Vein endothelial cell (primary cell): ENCODE measurements around the gene DENR. TPM values are rescaled to one million over a fixed set of nuclear protein-coding genes. Genes with fewer than 3 reads are reported as not detected.

Source experiments
- small RNA-seq: library from RNA; depleted of rRNA; stranded (forward); fragments of <200 nt; gene quantifications from one replicate; pipeline ENCODE3, GENCODE V24; 2012
- total RNA-seq: library from RNA; depleted of rRNA; stranded (reverse); fragments of >200 nt; gene quantifications from 2 replicates; pipeline ENCODE4 v1.2.3, GENCODE V29; 2012

The DENR gene
- total RNA-seq, result 38.9 and 43.1 TPM in 2 replicates

GRCh38 chr12:122752464-122753318 lies at the start of gene DENR:
DENR (plus strand) TSS chr12:122752824; CDS start chr12:122753702, 878 bp downstream.

GRCh38 chr12:122702890-122703611 lies 49.6 kb upstream of the DENR start, which contains the start of gene HCAR2:
HCAR2 (minus strand) TSS chr12:122703357; CDS start chr12:122703283, 74 bp downstream.

GRCh38 chr12:122716658-122717057 lies 36.0 kb upstream of the DENR start, which contains the start of gene HCAR3:
HCAR3 (minus strand) TSS chr12:122716811; CDS start chr12:122716737, 74 bp downstream.

GRCh38 chr12:122730215-122731014 lies 22.2 kb upstream of the DENR start, which contains the start of gene HCAR1:
HCAR1 (minus strand) TSS chr12:122730844; CDS start chr12:122730339, 505 bp downstream.

Small RNA genes within 50 kb of the gene (small RNA-seq; reads per million reads assigned to genes)
- not detected for gene AC026333.2
- gene RF00019, result not detected

Other genes starting within 250 kb of the DENR start
- 36.9 and 48.1 TPM in 2 replicates for gene RSRC2, start 225.9 kb upstream of the DENR start, total RNA-seq
- 22.2 and 36.0 TPM in 2 replicates for gene KNTC1, start 225.6 kb upstream of the DENR start, total RNA-seq
- gene HCAR2, start 49.5 kb upstream of the DENR start, total RNA-seq, result not detected in 2 replicates
- gene HCAR3, start 36.0 kb upstream of the DENR start, total RNA-seq, result not detected in 2 replicates
- gene HCAR1, start 22.0 kb upstream of the DENR start, total RNA-seq, result under 0.01 and 0.10 TPM in 2 replicates
- gene CCDC62, start 21.7 kb downstream of the DENR start, total RNA-seq, result 0.65 and 0.86 TPM in 2 replicates
- gene HIP1R, start 82.6 kb downstream of the DENR start, total RNA-seq, result 131 and 137 TPM in 2 replicates
- 34.9 and 39.2 TPM in 2 replicates for gene VPS37B, start 143.3 kb downstream of the DENR start, total RNA-seq
- gene ABCB9, start 213.6 kb downstream of the DENR start, total RNA-seq, result 16.1 and 19.3 TPM in 2 replicates
- gene OGFOD2, start 222.4 kb downstream of the DENR start, total RNA-seq, result 12.6 and 13.1 TPM in 2 replicates
- 198 and 213 TPM in 2 replicates for gene ARL6IP4, start 227.9 kb downstream of the DENR start, total RNA-seq